ENCODE data around the gene CYP26B1.

- no peak for TF ChIP-seq POLR2AphosphoS5 (IDR thresholded peaks at IDR 0.05)
- TF ChIP-seq POLR2A (IDR thresholded peaks at IDR 0.05) = no peak
- no peak for TF ChIP-seq CTCF (IDR thresholded peaks at IDR 0.05)
Measured at GRCh38 chr2:72114693-72115051, 33.0 kb downstream of the CYP26B1 start.

Measured in prostate gland (tissue), 2 donors.